Hindlimb muscle (tissue), 1 donor: ENCODE measurements around the gene HHAT. TPM values are rescaled to one million over a fixed set of nuclear protein-coding genes. Genes with fewer than 3 reads are reported as not detected.
"Not testable (repeated sequence)": the region's sequence is repeated elsewhere in the genome, so short reads cannot be mapped to it uniquely, and the experiment has no call there.

Experiments
- DNase-seq: peaks from one replicate; pipeline ENCODE4 v3.0.0-alpha.2; 2013
- polyA plus RNA-seq: library from polyadenylated mRNA; unstranded; fragments of 120-200 nt; gene quantifications from one replicate; pipeline ENCODE4 v1.2.1, GENCODE V29; 2013; ENCODE audit not compliant: insufficient read length

Gene HHAT
- polyA plus RNA-seq, 1 donor: 4.6 TPM

DNA sequence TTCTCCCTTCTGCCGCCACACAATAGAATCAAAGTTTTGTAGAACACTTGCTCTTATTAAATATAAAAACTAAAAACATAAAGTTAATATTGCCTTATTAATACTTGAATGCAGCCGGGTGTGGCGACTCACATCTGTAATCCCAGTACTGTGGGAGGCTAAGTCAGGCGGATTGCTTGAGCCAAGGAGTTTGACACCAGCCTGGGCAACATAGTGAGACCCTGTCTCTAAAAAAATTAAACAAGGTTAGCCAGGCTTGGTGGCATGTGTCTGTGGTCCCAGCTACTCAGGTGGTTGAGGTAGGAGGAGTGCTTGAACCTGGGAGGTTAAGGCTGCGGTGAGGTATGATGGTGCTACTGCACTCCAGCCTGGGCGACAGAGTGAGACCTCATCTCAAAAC lies 13.2 kb upstream of the HHAT start:
- no peak for DNase-seq

- DNase-seq: no peak
Measured at GRCh38 chr1:210321131-210321530, 7.6 kb upstream of the HHAT start.

DNA sequence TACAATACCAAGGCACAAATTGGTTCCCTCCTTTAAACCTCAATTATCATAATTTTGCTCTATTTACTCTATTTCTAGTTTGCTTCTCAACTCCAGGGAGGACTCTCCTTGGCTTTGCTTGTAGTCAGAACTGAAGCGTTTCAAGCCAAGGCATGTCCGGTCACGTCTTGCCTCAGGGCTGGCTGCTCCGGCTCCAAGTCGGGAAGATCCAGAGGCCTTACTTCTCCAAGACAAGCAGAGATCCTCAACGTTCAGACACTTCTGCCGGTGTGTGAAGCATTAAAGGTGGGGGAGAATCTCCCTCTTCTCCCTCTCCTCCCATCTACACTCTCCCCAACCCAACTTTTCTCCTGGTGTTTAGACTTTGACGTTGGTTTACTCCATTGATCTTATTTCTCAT lies 7.2 kb upstream of the HHAT start:
- DNase-seq: no peak

GRCh38 chr1:210323957-210324356 lies 4.7 kb upstream of the HHAT start:
- no peak for DNase-seq

GRCh38 chr1:210325026-210325670 lies 3.6 kb upstream of the HHAT start:
- DNase-seq: no peak

- no peak for DNase-seq
Measured at GRCh38 chr1:210328032-210328745, 513 bp upstream of the HHAT start.

DNA sequence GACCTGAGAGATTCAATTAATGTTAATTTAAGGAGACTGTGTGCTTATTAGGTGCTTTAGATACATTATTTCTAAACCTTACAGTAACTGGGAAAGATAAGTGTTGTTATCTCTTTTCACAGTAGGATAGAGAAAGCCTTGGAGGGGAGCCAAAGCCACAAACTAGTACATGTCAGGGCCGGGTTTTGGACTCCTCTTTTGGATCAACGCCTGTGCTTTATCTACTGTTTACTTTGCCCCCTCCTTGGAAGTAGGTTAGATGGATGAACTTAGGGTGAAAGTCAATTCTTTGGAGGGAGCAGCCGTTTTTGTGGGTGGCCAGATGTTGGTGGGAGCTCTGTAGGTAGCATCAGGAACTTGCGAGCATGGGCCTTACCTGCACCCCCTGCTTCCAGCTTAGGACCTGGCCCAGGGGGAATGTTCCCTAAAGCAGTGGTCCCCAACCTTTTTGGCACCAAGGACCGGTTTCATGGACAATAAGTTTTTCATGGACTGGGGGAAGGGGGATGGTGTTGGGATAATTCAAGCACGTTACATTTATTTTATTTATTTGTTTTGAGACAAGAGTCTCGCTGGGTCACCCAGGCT lies 1.7 kb downstream of the HHAT start:
- no peak for DNase-seq

DNA sequence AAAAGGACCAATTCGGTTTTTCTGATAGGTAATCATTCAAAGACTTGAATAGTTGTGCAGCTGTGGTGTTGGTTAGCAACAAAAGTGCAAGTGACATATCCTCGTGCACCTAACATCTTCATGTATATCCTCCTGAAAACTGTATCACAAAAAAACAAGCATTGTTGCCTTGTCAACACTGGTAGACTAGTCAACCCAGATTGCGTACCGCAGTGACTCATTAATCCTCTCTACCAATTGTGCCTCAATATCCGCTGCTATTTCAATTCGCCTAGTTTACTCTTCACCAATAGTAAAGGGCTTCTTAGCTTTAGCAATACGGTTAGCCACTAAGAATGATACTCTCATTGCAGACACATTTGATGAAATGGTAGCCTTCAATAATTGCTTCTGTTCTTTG lies 3.5 kb downstream of the HHAT start:
- no peak for DNase-seq

DNA sequence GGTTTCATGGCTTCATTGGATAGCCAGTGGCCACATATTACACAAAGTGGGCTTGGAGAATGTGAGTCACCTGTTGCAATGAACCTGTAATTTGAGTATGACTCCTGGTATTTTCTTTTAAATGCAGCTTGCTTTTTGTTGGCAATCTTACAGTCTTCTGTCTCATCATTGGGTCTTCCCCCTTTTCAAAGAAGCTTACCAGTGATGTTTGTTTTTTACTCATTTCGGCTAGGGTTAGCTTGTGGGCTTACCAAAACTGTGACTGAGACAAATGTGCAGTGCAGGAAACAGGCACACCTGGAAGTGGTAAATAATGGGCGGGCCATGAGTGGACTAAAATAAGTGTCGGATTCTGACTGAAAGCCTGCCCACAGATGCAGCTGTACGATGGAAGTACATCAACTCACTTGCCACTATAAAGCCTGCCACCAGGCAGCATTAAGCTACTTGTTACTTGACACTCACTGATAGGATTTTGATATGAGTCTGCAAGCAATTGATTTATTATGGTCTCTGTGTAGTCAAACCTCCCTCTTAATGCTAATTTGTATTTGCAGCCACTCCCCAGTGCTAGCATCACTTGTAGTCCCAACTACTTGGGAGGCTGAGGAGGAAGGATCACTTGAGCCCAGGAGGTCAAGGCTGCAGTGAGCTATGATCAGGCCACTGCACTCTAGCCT lies 4.2 kb downstream of the HHAT start:
- DNase-seq: no peak

DNA sequence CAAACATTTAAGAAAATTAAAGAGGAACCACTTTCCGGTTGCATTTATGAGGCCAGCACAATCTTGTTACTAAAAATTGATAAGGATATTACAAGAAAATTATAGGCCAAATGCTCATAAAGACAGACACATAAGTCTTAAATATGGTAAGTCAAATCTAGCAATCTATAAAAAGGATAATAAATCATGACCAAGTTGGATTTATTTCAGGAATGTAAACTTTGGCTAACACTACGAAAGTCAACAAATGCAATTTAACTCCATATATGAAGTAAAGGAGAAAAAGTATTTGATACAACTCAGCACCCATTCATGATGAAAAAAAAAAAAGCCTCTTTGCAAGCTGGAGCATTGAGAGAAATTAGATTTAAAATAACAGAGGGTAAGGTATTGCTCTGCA lies 6.3 kb downstream of the HHAT start:
- DNase-seq: no peak

- DNase-seq: no peak
Measured at GRCh38 chr1:210336362-210336761, 7.7 kb downstream of the HHAT start.

DNA sequence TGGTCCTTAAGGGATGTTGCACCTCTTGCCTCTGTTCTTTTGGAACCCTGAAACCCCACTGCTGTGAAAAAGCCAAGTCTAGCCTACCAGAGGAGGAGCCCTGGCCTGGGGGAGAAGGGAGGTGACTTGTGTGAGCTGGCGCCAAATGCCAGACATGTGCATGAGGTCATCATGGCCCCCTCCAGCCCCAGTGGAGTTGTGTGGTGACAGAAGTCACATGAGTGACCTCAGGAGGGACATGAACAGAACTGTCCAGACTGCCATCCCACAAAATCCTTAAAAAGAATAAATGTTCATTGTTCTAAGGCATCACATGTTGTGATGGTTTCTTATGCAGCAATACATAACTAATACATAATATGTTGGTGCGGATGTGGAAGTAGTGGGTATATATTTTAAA lies 10.8 kb downstream of the HHAT start:
- no peak for DNase-seq

- DNase-seq: no peak
Measured at GRCh38 chr1:210340311-210340710, 11.6 kb downstream of the HHAT start.

GRCh38 chr1:210340841-210341240 lies 12.1 kb downstream of the HHAT start:
- DNase-seq: no peak

DNA sequence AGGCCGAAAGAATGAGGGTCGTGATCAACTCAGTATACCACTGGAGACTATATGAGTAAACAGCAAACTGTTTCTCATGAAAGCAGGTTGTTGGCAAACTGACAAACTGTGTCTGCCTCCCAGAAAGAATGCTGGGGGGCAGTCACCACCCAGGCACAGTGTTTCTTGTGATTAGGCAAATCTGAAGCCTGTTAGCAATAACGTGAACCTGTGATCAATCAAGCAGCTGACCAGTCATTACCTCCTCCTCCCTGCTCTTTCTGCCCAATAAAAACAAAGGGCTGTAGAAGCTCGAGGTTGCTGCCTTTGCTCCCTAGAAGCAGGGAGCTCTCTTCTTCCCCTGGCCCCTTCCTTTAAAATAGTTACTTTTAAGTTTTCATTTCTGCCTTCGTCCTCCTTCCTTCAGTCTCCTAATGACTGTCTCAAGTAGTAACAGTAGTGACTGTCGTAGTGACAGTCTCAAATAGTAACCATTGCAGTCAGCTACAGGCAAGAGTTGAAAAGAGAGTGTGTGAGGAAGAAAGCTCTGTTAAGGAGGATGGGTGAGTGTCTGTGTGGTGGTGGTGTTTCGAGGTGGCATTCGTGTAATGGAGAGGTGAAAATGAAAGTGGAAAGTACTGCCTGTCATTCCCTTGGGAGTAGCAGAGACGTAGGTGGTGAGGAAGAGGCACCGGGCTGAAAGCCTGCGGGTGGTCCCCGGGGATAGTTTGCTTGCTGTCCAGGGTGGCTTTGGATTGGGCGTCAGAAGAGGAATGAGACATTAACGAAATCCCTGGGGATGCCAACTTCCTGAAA lies 14.5 kb downstream of the HHAT start:
- no peak for DNase-seq

GRCh38 chr1:210344706-210345105 lies 16.0 kb downstream of the HHAT start:
- DNase-seq: no peak

- DNase-seq: no peak
Measured at GRCh38 chr1:210347112-210347511, 18.4 kb downstream of the HHAT start.

GRCh38 chr1:210351496-210351895 lies 22.8 kb downstream of the HHAT start:
- DNase-seq: no peak

- no peak for DNase-seq
Measured at GRCh38 chr1:210352575-210352974, 23.9 kb downstream of the HHAT start.

GRCh38 chr1:210354305-210354704 lies 25.6 kb downstream of the HHAT start:
- DNase-seq: not testable (repeated sequence)

DNA sequence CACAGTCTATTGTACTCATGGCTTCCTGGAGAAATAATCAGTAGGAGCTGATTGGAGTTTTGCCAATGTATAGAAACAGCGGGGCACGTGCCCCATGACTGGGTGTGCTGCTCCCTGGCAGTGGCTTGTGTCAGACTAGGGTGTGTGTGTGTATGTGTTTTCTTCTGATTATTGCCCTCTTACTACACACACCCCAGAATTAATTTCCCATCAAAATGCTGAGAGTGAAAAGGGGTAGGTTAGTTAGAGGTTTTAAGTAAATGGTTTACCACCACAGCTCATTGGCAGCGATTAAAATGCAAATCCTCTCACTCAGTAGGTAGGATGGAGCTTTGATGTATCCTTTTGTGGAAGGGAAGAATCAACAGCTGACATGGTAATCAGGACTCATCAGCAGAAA lies 29.9 kb downstream of the HHAT start:
- DNase-seq: no peak

DNA sequence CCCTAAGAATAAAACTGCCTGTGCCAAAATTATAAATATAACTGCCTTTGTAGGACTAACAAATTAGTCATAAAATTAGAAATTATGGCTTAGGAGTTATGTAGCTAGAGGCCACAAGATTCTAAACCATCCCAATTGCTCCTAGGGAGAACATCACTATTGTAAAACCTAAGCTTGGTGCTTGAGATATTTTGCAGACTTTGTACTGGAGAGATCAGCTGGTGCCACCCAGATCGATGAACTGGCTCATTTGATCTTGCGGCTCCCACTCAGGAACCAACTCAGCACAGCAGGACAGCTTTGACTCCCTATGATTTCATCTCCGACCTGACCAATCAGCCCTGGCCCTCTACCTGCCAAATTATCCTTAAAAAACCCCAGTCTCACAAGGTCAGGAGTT lies 30.6 kb downstream of the HHAT start:
- DNase-seq: no peak
